Smooth muscle cell (in vitro differentiated cells): ENCODE results near the gene SLC7A1. TPM values are rescaled to one million over a fixed set of nuclear protein-coding genes. Genes with fewer than 3 reads are reported as not detected.

Experiments
- DNase-seq: peaks from one replicate; lab custom pipeline; 2025; ENCODE audit not compliant: unreplicated experiment; lab: John Stamatoyannopoulos, UW
- H2AFZ ChIP-seq: fragments of 200-600 bp; sonication (generic); 2 replicates; pipeline ENCODE4 v1.6.0; 2016; ENCODE audit warnings: antibody characterized with exemption, low read depth, mild to moderate bottlenecking
- H3F3A ChIP-seq: fragments of 200-600 bp; sonication (generic); 2 replicates; pipeline ENCODE4 v1.6.0; 2017; ENCODE audit warnings: antibody characterized with exemption, low read depth
- H3K27ac ChIP-seq: fragments of 200-600 bp; sonication (generic); 2 replicates; pipeline ENCODE4 v1.5.1; 2016; ENCODE audit warnings: low read depth, mild to moderate bottlenecking
- H3K27me3 ChIP-seq: fragments of 200-600 bp; sonication (generic); 2 replicates; pipeline ENCODE4 v1.6.1; 2016; ENCODE audit warnings: low read depth, mild to moderate bottlenecking
- H3K36me3 ChIP-seq: fragments of 200-600 bp; sonication (generic); 2 replicates; pipeline ENCODE4 v1.5.1; 2016; ENCODE audit warnings: low read depth
- H3K4me1 ChIP-seq: fragments of 200-600 bp; sonication (generic); 2 replicates; pipeline ENCODE4 v1.5.1; 2016; ENCODE audit warnings: low read depth
- H3K4me2 ChIP-seq: fragments of 200-600 bp; sonication (generic); 2 replicates; pipeline ENCODE4 v1.6.0; 2016; ENCODE audit warnings: mild to moderate bottlenecking
- H3K4me3 ChIP-seq: fragments of 200-600 bp; sonication (generic); 2 replicates; pipeline ENCODE4 v1.5.1; 2016; ENCODE audit warnings: mild to moderate bottlenecking
- H3K79me2 ChIP-seq: fragments of 200-600 bp; sonication (generic); 2 replicates; pipeline ENCODE4 v1.6.0; 2016; ENCODE audit warnings: low read depth, mild to moderate bottlenecking
- H3K9ac ChIP-seq: fragments of 200-600 bp; sonication (generic); 2 replicates; pipeline ENCODE4 v1.6.0; 2016; ENCODE audit warnings: low read depth
- H3K9me3 ChIP-seq: fragments of 200-600 bp; sonication (generic); replicated peaks from 2 replicates; pipeline ENCODE4 v1.5.1; 2016; ENCODE audit warnings: low read depth
- H4K20me1 ChIP-seq: fragments of 200-600 bp; sonication (generic); 2 replicates; pipeline ENCODE4 v1.6.0; 2016; ENCODE audit warnings: low read depth
- WGBS: methylation state at CpG from one replicate; pipeline ENCODE4 v1.1.7; 2016; ENCODE audit warnings: low lambda C conversion rate; 5-methylcytosine and 5-hydroxymethylcytosine counted together
- polyA plus RNA-seq: library from polyadenylated mRNA; unstranded; fragments of >200 nt; fragmentation: Nextera tagmentation; extraction: Ambion mirVana; gene quantifications from 2 replicates; pipeline ENCODE4 v1.2.1, GENCODE V29; 2016
- total RNA-seq: library from RNA; depleted of rRNA; stranded (reverse); fragments of >200 nt; gene quantifications from 2 replicates; pipeline ENCODE4 v1.2.3, GENCODE V29; 2014
- TF ChIP-seq, protein P1 (sequence below): fragments of 200-600 bp; sonication (generic); IDR thresholded peaks from 2 replicates; pipeline ENCODE4 v1.5.1; 2017; ENCODE audit warnings: borderline replicate concordance, mild to moderate bottlenecking, antibody characterized with exemption; ENCODE audit not compliant: insufficient read depth, poor library complexity, severe bottlenecking

SLC7A1 gene
- total and polyA plus RNA-seq, 2 experiments from 2014 or later, result 7.9 to 36.6 TPM

DNA sequence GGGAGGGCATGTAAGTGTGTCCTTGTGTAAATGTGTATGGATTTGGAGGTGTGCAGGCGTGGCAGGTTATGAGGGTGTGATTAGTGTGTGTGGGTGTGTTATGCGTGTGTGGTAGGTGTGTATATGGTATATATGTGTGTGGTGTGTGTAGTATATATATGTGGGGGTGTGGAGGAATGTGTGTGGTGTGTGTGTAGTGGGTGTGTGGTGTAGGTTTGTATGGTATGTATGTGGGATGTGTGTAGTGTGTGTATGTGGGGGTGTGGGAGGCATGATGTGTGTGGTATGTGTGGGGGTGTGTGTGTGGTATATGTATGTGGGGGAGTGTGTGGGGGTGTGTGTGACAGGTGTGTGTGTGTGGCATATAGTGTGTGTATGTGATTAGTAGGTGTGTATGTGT is 104.2 kb downstream of the SLC7A1 start:
- no peak overlapping the region for H3K4me2 ChIP-seq
- H3K27me3 ChIP-seq, result no peaks in the 10 kb centered on the region
- H3K36me3 ChIP-seq, result no peaks in the 10 kb centered on the region
- no peak for DNase-seq
- no peaks in the 10 kb centered on the region for H4K20me1 ChIP-seq
- H3K4me3 ChIP-seq, result no peak overlapping the region
- no peak overlapping the region for H3K9ac ChIP-seq
- H3K4me1 ChIP-seq, result no peaks in the 10 kb centered on the region
- H3K79me2 ChIP-seq, result no peaks in the 10 kb centered on the region
- H3K27ac ChIP-seq, result no peak overlapping the region
- H3F3A ChIP-seq, result no peaks in the 10 kb centered on the region
- no peaks in the 10 kb centered on the region for H3K9me3 ChIP-seq
- H2AFZ ChIP-seq, result no peak overlapping the region
- WGBS, result 42% methylated on average over 2 of the region's 2 CpGs
- TF ChIP-seq, protein P1, sequence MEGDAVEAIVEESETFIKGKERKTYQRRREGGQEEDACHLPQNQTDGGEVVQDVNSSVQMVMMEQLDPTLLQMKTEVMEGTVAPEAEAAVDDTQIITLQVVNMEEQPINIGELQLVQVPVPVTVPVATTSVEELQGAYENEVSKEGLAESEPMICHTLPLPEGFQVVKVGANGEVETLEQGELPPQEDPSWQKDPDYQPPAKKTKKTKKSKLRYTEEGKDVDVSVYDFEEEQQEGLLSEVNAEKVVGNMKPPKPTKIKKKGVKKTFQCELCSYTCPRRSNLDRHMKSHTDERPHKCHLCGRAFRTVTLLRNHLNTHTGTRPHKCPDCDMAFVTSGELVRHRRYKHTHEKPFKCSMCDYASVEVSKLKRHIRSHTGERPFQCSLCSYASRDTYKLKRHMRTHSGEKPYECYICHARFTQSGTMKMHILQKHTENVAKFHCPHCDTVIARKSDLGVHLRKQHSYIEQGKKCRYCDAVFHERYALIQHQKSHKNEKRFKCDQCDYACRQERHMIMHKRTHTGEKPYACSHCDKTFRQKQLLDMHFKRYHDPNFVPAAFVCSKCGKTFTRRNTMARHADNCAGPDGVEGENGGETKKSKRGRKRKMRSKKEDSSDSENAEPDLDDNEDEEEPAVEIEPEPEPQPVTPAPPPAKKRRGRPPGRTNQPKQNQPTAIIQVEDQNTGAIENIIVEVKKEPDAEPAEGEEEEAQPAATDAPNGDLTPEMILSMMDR, result no peak

GRCh38 chr13:29490561-29490885 is 105.0 kb downstream of the SLC7A1 start:
- Histone ChIP-seq H3K27me3 (no peaks in the 10 kb centered on the region), H4K20me1 (no peaks in the 10 kb centered on the region), H3K36me3 (no peaks in the 10 kb centered on the region), H3F3A (no peaks in the 10 kb centered on the region), H3K4me2 (no peak overlapping the region), H3K27ac (no peak overlapping the region), H3K4me1 (no peaks in the 10 kb centered on the region), H3K79me2 (no peaks in the 10 kb centered on the region), H3K9me3 (no peaks in the 10 kb centered on the region), H3K4me3 (no peak overlapping the region), H3K9ac (no peak overlapping the region), H2AFZ (no peak overlapping the region)
- 94% methylated on average over 9 of the region's 9 CpGs for WGBS
- no peak for DNase-seq
- TF ChIP-seq, protein P1, result no peak

DNA sequence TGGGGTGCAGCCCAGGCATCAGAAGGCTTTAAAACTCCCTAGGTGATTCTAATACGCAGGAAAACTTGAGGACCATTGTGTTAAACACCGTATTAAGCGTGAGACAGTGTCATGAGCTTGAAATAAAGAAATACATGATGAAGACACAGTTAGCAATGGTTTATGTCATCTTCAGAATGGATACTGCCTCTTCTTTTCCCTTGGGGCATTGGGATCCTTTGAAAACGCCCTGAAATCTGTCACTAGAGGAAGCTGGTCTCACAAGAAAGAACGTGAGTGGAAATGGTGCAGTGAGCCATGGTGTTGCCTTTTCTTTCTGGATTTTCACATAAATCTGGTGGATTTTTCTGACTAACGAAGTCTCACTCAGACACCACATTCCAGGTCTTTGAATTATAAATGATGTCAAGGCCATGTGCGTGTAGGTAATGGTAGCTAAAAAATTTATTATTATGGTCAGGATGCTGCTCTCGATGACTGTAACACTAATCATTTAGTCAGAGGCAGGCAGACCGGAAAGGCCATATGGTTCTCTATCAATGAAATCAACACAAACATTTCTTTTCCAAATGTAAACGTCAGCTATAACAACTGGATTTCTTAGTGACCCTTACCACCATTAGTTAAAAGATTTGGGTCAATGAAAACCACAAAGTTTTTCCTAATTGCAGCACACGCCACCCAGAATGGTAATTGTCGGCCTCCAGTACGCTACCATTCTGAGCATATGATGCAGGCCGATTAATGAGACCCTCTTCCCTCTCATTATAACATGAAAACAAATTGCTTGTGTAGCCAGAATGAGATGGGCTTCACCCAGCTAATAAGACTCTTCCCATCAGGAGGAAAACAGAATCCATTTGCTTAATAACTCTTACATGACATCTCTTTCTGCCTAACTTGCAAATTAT is 105.6 kb downstream of the SLC7A1 start:
- no peaks in the 10 kb centered on the region for H3K27me3 ChIP-seq
- no peak overlapping the region for H3K27ac ChIP-seq
- no peaks in the 10 kb centered on the region for H3K36me3 ChIP-seq
- H3K9me3 ChIP-seq, result no peaks in the 10 kb centered on the region
- no peak overlapping the region for H3K9ac ChIP-seq
- no peaks in the 10 kb centered on the region for H4K20me1 ChIP-seq
- no peaks in the 10 kb centered on the region for H3K79me2 ChIP-seq
- H3K4me2 ChIP-seq, result no peak overlapping the region
- 83% methylated on average over 14 of the region's 14 CpGs for WGBS
- TF ChIP-seq, protein P1, result no peak
- no peak overlapping the region for H3K4me3 ChIP-seq
- no peak overlapping the region for H2AFZ ChIP-seq
- H3F3A ChIP-seq, result no peaks in the 10 kb centered on the region
- H3K4me1 ChIP-seq, result no peaks in the 10 kb centered on the region
- DNase-seq, result no peak
